Measurements from ENCODE around the gene GABBR1.

- no peak for TF ChIP-seq CTCF (conservative IDR thresholded peaks at IDR 0.05)
- TF ChIP-seq EZH2 (IDR thresholded peaks at IDR 0.05; ENCODE audit: low read depth) = no peak
Observed at GRCh38 chr6:29584821-29585220, 48.2 kb downstream of the GABBR1 start, which contains the start of gene OR2H2.
